ENCODE measurements around the gene SPARC. TPM values are rescaled to one million over a fixed set of nuclear protein-coding genes. Genes with fewer than 3 reads are reported as not detected.

SPARC gene
- total RNA-seq, 2 donors from 2014 or later = 76.0 to 168 TPM

- no peak for TF ChIP-seq POLR2A (IDR thresholded peaks at IDR 0.05)
- no peak for TF ChIP-seq CTCF (IDR thresholded peaks at IDR 0.05)
- DNase-seq (no peak), ATAC-seq (no peak)
- Histone ChIP-seq H3K4me3 (no peak overlapping the region), H3K36me3 (replicated peaks in 1 of 2; ENCODE audit: insufficient read depth in 1 of 2, low read depth in 2 of 2) (no peaks in the 10 kb centered on the region), H3K27me3 (no peaks in the 10 kb centered on the region), H3K27ac (peak overlapping the region in 1 of 4 donors; percentile 27), H3K9me3 (no peaks in the 10 kb centered on the region), H3K4me1 (peaks cover 29% of the 10 kb centered on the region)
- intact Hi-C loops (cut with DNase I) = loop anchor here (10.0 kb wide), 1 partner anchor 79 kb away; no protein-coding TSS in a partner anchor
- WGBS, 2 donors = 26% methylated on average over 2 of the region's 2 CpGs; no CpG with 5 or more reads in 1 of the 2 donors
These were observed 21.1 kb downstream of the SPARC start for GRCh38 chr5:151665613-151666012.

GRCh38 chr5:151664694-151665585 is 21.8 kb downstream of the SPARC start:
- H3K4me1 ChIP-seq = peaks cover 22% of the 10 kb centered on the region
- WGBS, 2 donors = 60 to 61% methylated on average over 6 of the region's 6 CpGs
- no peaks in the 10 kb centered on the region for H3K9me3 ChIP-seq
- DNase-seq (peak in 1 of 4 donors; percentile 22), ATAC-seq (no peak)
- no peaks in the 10 kb centered on the region for H3K36me3 ChIP-seq (replicated peaks in 1 of 2; ENCODE audit: insufficient read depth in 1 of 2, low read depth in 2 of 2)
- TF ChIP-seq POLR2A (IDR thresholded peaks at IDR 0.05) (no peak), CTCF (IDR thresholded peaks at IDR 0.05) (no peak)
- H3K27me3 ChIP-seq = no peaks in the 10 kb centered on the region
- peak overlapping the region in 1 of 4 donors; percentile 27 for H3K27ac ChIP-seq
- intact Hi-C loops (cut with DNase I) = loop anchor here (10.0 kb wide), 1 partner anchor 80 kb away; no protein-coding TSS in a partner anchor
- H3K4me3 ChIP-seq = no peak overlapping the region

- TF ChIP-seq POLR2A (IDR thresholded peaks at IDR 0.05) (no peak), CTCF (IDR thresholded peaks at IDR 0.05) (no peak)
- Histone ChIP-seq H3K4me3 (no peak overlapping the region), H3K4me1 (peaks cover 15% of the 10 kb centered on the region), H3K27me3 (no peaks in the 10 kb centered on the region), H3K27ac (peak overlapping the region in 1 of 4 donors; percentile 15), H3K9me3 (no peaks in the 10 kb centered on the region), H3K36me3 (replicated peaks in 1 of 2; ENCODE audit: insufficient read depth in 1 of 2, low read depth in 2 of 2) (no peaks in the 10 kb centered on the region)
- peak in 2 of 4 donors; percentile 12 to 47 for DNase-seq
- ATAC-seq = no peak
- 50 to 58% methylated on average over 17 of the region's 17 CpGs for WGBS, 2 donors
- intact Hi-C loops (cut with DNase I) = loop anchor here (10.0 kb wide), 1 partner anchor 81 kb away; no protein-coding TSS in a partner anchor
These were observed 23.0 kb downstream of the SPARC start for GRCh38 chr5:151663617-151664293.

- DNase-seq (no peak), ATAC-seq (no peak)
- H3K9me3 ChIP-seq = no peaks in the 10 kb centered on the region
- intact Hi-C loops (cut with DNase I) = loop anchor here (10.0 kb wide), 1 partner anchor 82 kb away; no protein-coding TSS in a partner anchor
- H3K27me3 ChIP-seq = no peaks in the 10 kb centered on the region
- no peaks in the 10 kb centered on the region for H3K36me3 ChIP-seq (replicated peaks in 1 of 2; ENCODE audit: insufficient read depth in 1 of 2, low read depth in 2 of 2)
- no peak overlapping the region for H3K27ac ChIP-seq
- H3K4me1 ChIP-seq = peaks cover 15% of the 10 kb centered on the region
- WGBS, 2 donors = 67 to 70% methylated on average over 4 of the region's 4 CpGs
- no peak for TF ChIP-seq CTCF (IDR thresholded peaks at IDR 0.05)
- TF ChIP-seq POLR2A (IDR thresholded peaks at IDR 0.05) = no peak
- H3K4me3 ChIP-seq = no peak overlapping the region
These were observed 23.9 kb downstream of the SPARC start for GRCh38 chr5:151662805-151663204.

All from body of pancreas (tissue), 4 donors.